Liver (tissue), 3 donors: ENCODE data around the gene TRIO.

Experiments used
- ATF3 ChIP-seq: IDR thresholded peaks from 2 replicates; pipeline ENCODE4 v1.6.1; 2016; ENCODE audit warnings: antibody characterized with exemption
- HNF4G ChIP-seq: IDR thresholded peaks from 2 replicates; pipeline ENCODE4 v1.6.1; 2016; ENCODE audit warnings: antibody characterized with exemption
- RAD21 ChIP-seq, 2 donors: IDR thresholded peaks; 2 replicates each; pipeline ENCODE4 v1.6.1; 2016; ENCODE audit warnings: antibody characterized with exemption in 2 of 2, mild to moderate bottlenecking in 2 of 2
- REST ChIP-seq: IDR thresholded peaks from 2 replicates; pipeline ENCODE4 v1.6.1; 2016; ENCODE audit warnings: antibody characterized with exemption, mild to moderate bottlenecking
- RXRA ChIP-seq, 2 donors: IDR thresholded peaks; 2 replicates each; pipeline ENCODE4 v1.6.1; 2017 to 2018; ENCODE audit warnings: antibody characterized with exemption in 2 of 2, mild to moderate bottlenecking in 1 of 2
- SP1 ChIP-seq: IDR thresholded peaks from 2 replicates; pipeline ENCODE4 v1.6.1; 2018; ENCODE audit warnings: antibody characterized with exemption, mild to moderate bottlenecking
- ZBTB33 ChIP-seq: IDR thresholded peaks from 2 replicates; pipeline ENCODE4 v1.6.1; 2016; ENCODE audit warnings: antibody characterized with exemption
- TF ChIP-seq, protein P1 (sequence below): fragments of 150-350 bp; IDR thresholded peaks from 2 replicates; pipeline ENCODE4 v1.5.1; 2017; ENCODE audit warnings: improper control_type of control experiment, low read depth, low read length; ENCODE audit not compliant: missing input control
- TF ChIP-seq, protein P2 (sequence below): IDR thresholded peaks from 2 replicates; pipeline ENCODE4 v1.6.1; 2016; ENCODE audit warnings: antibody characterized with exemption
- donor health status: healthy.
- donor health status: healthy.

DNA sequence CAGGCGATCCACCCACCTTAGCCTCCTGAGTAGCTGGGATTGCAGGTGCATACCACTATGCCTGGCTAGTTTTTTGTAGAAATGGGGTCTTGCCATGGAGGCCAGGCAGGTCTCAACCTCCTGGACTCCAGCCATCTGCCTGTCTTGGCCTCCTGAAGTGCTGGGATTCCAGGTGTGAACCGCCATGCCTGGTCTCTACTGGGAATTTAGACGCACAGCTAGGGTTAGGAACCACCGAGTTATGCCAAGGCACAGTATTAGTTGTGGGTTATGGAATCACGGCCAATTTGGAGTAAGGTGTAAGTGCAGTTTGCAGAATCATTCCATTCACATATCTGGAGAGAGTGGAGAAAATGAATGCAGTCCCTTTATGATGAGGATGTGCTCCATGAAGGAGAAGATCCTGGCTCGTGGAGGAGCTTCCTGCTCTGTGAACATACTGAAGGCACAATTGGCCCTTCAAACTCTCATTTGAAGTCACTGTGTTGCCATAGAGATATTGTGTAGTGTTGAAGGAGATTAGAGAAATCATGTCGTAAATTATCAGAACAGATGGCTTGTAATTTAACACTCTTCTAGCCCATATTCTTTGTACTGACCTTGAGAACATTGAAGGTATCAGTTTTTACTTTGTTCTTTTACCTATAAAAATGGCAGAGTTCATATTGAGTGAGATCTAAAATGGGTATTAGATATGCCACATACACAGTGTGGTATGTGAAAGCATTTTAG, 18.8 kb downstream of the TRIO start:
- no peak for TF ChIP-seq REST
- no peak for TF ChIP-seq RAD21 (IDR thresholded peaks at IDR 0.05)
- TF ChIP-seq, protein P1, sequence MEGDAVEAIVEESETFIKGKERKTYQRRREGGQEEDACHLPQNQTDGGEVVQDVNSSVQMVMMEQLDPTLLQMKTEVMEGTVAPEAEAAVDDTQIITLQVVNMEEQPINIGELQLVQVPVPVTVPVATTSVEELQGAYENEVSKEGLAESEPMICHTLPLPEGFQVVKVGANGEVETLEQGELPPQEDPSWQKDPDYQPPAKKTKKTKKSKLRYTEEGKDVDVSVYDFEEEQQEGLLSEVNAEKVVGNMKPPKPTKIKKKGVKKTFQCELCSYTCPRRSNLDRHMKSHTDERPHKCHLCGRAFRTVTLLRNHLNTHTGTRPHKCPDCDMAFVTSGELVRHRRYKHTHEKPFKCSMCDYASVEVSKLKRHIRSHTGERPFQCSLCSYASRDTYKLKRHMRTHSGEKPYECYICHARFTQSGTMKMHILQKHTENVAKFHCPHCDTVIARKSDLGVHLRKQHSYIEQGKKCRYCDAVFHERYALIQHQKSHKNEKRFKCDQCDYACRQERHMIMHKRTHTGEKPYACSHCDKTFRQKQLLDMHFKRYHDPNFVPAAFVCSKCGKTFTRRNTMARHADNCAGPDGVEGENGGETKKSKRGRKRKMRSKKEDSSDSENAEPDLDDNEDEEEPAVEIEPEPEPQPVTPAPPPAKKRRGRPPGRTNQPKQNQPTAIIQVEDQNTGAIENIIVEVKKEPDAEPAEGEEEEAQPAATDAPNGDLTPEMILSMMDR, result no peak
- no peak for TF ChIP-seq HNF4G
- no peak for TF ChIP-seq ATF3
- TF ChIP-seq ZBTB33, result no peak
- no peak for TF ChIP-seq RXRA (IDR thresholded peaks at IDR 0.05)
- no peak for TF ChIP-seq SP1
- TF ChIP-seq, protein P2, sequence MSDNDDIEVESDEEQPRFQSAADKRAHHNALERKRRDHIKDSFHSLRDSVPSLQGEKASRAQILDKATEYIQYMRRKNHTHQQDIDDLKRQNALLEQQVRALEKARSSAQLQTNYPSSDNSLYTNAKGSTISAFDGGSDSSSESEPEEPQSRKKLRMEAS, result no peak
